ENCODE data around the gene GEN1.

DNA sequence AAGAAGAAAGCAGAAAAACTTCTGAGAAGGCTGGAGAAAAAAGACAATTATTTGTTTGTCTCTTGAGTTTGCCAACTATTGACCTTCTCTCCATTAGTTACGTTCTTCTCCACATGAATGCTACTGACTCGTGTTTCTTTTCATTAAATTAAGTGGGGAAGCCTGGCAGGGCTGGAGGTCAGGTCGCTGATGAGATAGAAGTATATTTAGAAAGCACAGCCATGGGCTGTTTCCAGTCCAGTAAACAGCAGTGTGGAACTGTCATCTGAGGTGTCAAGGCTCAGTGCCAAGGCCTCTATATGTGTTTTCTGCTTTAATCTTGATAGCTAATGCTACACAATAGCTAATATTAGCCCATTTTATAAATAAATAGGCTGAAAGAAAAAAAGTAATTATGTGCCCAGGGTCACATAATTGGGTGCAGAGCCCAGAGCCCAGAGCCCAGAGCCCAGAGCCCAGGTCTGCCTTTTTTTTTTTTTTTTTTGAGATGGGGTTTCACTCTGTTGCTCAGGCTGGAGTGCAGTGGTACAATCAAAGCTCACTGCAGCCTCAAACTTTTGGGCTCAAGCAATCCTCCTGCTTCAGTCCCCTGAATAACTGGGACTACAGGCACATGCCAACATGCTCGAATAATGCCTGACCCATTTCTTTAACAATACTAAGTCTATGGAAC, 68.6 kb downstream of the GEN1 start:
- TF ChIP-seq CTCF (IDR thresholded peaks at IDR 0.05) (no peak), EZH2 (IDR thresholded peaks at IDR 0.05) (no peak), EZH2phosphoT487 (IDR thresholded peaks at IDR 0.05) (no peak)
